ENCODE results near the gene S100A14.
A peak's percentile ranks its signal among the peaks of the same experiment; 100 is the strongest.

The S100A14 gene

DNA sequence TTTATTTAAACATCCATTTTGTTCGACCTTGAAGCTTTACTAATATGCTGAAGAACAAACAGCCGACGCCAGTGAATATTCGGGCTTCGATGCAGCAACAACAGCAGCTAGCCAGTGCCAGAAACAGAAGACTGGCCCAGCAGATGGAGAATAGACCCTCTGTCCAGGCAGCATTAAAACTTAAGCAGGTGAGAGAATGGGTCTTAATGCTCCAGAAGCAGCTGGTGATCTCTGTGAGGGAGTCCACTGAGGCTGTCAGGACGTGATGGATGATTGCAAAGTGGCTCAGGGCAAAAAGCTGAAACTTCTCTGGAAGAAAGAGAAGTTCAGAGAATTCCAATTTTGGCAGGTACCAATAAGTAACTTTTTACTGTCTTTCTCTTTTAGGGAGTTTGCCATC is 22.1 kb upstream of the S100A14 start:
- H2BK120ac ChIP-seq (ENCODE audit: low read depth, low read length) = no peak overlapping the region
- peaks cover 31% of the 10 kb centered on the region for H3K79me2 ChIP-seq (ENCODE audit: control insufficient read depth, insufficient read depth, low read length)
- no peak overlapping the region for H3K4me3 ChIP-seq (ENCODE audit: low read length)
- no peaks in the 10 kb centered on the region for H3K27me3 ChIP-seq (ENCODE audit: insufficient read depth, low read length, poor library complexity)
- no peak overlapping the region for H4K8ac ChIP-seq (ENCODE audit: low read depth, low read length)
- H2BK5ac ChIP-seq (ENCODE audit: low read length) = no peak overlapping the region
- H3K18ac ChIP-seq (ENCODE audit: low read length) = no peak overlapping the region
- H3K23ac ChIP-seq (ENCODE audit: low read length) = no peak overlapping the region
- H2AK5ac ChIP-seq (ENCODE audit: low read length) = no peak overlapping the region
- no peak overlapping the region for H3K27ac ChIP-seq (ENCODE audit: low read depth, low read length)
- H2BK15ac ChIP-seq (replicated peaks; ENCODE audit: low read depth) = no peak overlapping the region
- H4K5ac ChIP-seq (ENCODE audit: low read length) = no peak overlapping the region
- no peak for DNase-seq
- H3K4ac ChIP-seq (ENCODE audit: low read depth, low read length) = no peak overlapping the region
- no peak overlapping the region for H3K9ac ChIP-seq (ENCODE audit: low read length)
- no peak overlapping the region for H3K56ac ChIP-seq (ENCODE audit: low read length)
- peaks cover 24% of the 10 kb centered on the region for H3K79me1 ChIP-seq (ENCODE audit: low read length)
- H3K4me2 ChIP-seq (ENCODE audit: low read length) = no peak overlapping the region
- H3K36me3 ChIP-seq (ENCODE audit: control insufficient read depth, insufficient read depth, low read length) = peaks cover 31% of the 10 kb centered on the region
- WGBS (ENCODE audit: extremely low coverage, insufficient coverage, low lambda C conversion rate) = no CpG with 5 or more reads among the region's 6 CpGs
- no peaks in the 10 kb centered on the region for H3K4me1 ChIP-seq (ENCODE audit: control insufficient read depth, low read depth, low read length)

DNA sequence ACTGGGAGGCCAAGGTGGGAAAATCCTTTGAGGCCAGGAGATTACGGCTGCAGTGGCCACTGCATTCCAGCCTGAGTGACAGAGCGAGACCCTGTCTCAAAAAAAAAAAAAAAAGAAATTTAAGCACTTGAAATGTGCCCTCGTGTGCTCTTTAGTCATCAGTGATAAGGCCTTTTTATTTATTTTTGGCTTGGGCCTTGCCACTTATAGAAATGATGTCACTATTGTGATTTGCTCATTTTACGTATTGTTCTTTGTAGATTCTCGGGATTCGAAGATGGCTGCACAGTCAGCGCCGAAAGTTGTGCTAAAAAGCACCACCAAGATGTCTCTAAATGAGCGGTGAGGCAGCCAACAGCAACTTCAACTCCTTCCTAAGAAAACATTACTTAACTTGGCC is 20.2 kb upstream of the S100A14 start:
- no CpG with 5 or more reads among the region's 9 CpGs for WGBS (ENCODE audit: extremely low coverage, insufficient coverage, low lambda C conversion rate)
- H3K36me3 ChIP-seq (ENCODE audit: control insufficient read depth, insufficient read depth, low read length) = peaks cover 21% of the 10 kb centered on the region

DNA sequence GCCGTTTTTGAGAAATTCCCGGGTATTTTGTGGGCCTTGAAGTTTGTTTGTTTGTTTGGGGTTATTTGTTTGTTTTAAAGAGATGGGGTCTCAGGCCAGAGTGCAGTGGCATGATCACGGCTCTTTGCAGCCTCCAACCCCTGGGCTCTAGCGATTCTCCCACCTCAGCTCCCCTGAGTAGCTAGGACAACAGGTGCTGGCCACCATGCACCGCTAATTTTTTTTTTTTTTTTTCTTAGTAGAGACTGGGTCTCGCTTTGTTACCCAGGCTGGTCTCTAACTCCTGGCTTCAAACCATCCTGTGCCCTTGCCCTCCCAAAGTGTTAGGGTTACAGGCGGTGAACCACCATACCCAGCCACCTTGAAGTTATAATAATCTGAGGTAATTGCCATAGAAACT is 19.7 kb upstream of the S100A14 start:
- Histone ChIP-seq H3K4me1 (ENCODE audit: control insufficient read depth, low read depth, low read length) (no peaks in the 10 kb centered on the region), H4K5ac (ENCODE audit: low read length) (no peak overlapping the region), H3K56ac (ENCODE audit: low read length) (peak overlapping the region; percentile 40), H3K4me2 (ENCODE audit: low read length) (no peak overlapping the region), H2AK5ac (ENCODE audit: low read length) (no peak overlapping the region), H3K79me2 (ENCODE audit: control insufficient read depth, insufficient read depth, low read length) (peaks cover 31% of the 10 kb centered on the region), H3K4me3 (ENCODE audit: low read length) (no peak overlapping the region), H3K79me1 (ENCODE audit: low read length) (peaks cover 15% of the 10 kb centered on the region), H3K18ac (ENCODE audit: low read length) (no peak overlapping the region), H2BK5ac (ENCODE audit: low read length) (no peak overlapping the region), H2BK15ac (replicated peaks; ENCODE audit: low read depth) (no peak overlapping the region), H4K8ac (ENCODE audit: low read depth, low read length) (no peak overlapping the region), H2BK120ac (ENCODE audit: low read depth, low read length) (no peak overlapping the region), H3K36me3 (ENCODE audit: control insufficient read depth, insufficient read depth, low read length) (peaks cover 17% of the 10 kb centered on the region), H3K23ac (ENCODE audit: low read length) (no peak overlapping the region), H3K4ac (ENCODE audit: low read depth, low read length) (no peak overlapping the region), H3K9ac (ENCODE audit: low read length) (no peak overlapping the region), H3K27me3 (ENCODE audit: insufficient read depth, low read length, poor library complexity) (no peaks in the 10 kb centered on the region), H3K27ac (ENCODE audit: low read depth, low read length) (no peak overlapping the region)
- DNase-seq = no peak
- WGBS (ENCODE audit: extremely low coverage, insufficient coverage, low lambda C conversion rate) = no CpG with 5 or more reads among the region's 7 CpGs

More for the DNA sequence above, 20.2 kb upstream of the S100A14 start:
- Histone ChIP-seq H2AK5ac (ENCODE audit: low read length) (no peak overlapping the region), H3K4me3 (ENCODE audit: low read length) (no peak overlapping the region), H3K4ac (ENCODE audit: low read depth, low read length) (no peak overlapping the region), H3K4me2 (ENCODE audit: low read length) (no peak overlapping the region), H4K5ac (ENCODE audit: low read length) (no peak overlapping the region), H3K18ac (ENCODE audit: low read length) (no peak overlapping the region), H2BK15ac (replicated peaks; ENCODE audit: low read depth) (no peak overlapping the region), H3K27ac (ENCODE audit: low read depth, low read length) (no peak overlapping the region), H3K23ac (ENCODE audit: low read length) (no peak overlapping the region), H2BK5ac (ENCODE audit: low read length) (no peak overlapping the region), H3K79me1 (ENCODE audit: low read length) (peaks cover 17% of the 10 kb centered on the region), H3K9ac (ENCODE audit: low read length) (no peak overlapping the region), H3K79me2 (ENCODE audit: control insufficient read depth, insufficient read depth, low read length) (peaks cover 31% of the 10 kb centered on the region), H4K8ac (ENCODE audit: low read depth, low read length) (no peak overlapping the region), H3K56ac (ENCODE audit: low read length) (no peak overlapping the region), H2BK120ac (ENCODE audit: low read depth, low read length) (no peak overlapping the region), H3K4me1 (ENCODE audit: control insufficient read depth, low read depth, low read length) (no peaks in the 10 kb centered on the region), H3K27me3 (ENCODE audit: insufficient read depth, low read length, poor library complexity) (no peaks in the 10 kb centered on the region)
- no peak for DNase-seq

DNA sequence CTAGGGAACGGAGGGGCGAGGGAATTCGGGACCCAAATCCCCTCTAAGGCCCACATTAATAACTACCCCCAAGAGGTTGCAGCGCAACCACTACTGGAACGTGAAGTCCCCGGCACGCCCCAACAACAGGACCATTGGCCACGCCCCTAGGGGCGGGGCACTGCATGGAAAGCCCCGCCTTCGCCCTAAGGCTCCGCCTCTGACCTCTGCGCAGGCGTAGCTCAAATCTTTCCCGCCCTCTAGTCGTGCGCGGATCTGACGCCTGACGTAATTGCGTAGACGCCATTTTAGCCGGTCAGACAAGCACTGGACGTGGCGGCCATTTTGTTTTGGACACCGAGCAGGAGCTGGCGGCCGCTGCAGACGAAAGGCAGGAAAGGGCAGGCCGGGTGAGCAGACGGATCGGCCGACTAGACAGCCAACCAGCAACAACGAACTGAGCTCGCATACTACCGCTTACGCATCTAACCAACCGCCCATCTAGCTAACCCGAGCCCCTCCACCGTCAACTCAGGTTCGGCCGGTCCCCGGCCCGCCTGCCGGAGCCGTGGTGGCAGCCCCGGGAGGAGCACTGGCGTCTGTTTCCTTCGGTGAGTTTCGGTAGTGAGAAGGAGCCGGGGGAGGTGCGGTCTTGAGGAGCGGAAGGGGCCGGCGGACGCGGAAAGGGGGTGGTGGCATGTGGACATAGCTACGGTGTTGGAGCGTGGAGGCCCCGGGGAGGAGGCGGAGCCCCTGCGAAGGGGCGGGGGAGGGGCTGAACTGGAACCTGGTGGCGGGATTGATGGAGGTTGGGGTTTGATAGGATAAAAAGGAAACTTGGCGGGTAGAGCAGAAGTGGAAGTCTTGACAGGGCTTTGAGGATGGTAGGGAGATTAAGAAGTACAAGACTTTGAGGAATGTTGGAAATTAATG is 17.9 kb upstream of the S100A14 start, which contains the start of gene CHTOP:
CHTOP (plus strand) TSS at position 313 of the 912 bp plus-strand sequence. CDS start 2,523 bp downstream, outside the sequence.
- peak within 1 kb of the TSS; percentile 92 for H3K4me3 ChIP-seq (ENCODE audit: low read length)
- peak within 1 kb of the TSS; percentile 45 for H3K4me2 ChIP-seq (ENCODE audit: low read length)
- peak within 1 kb of the TSS; percentile 50 for H2BK120ac ChIP-seq (ENCODE audit: low read depth, low read length)
- H3K18ac ChIP-seq (ENCODE audit: low read length) = peak within 1 kb of the TSS; percentile 91
- peak within 1 kb of the TSS; percentile 88 for H4K8ac ChIP-seq (ENCODE audit: low read depth, low read length)
- H3K79me1 ChIP-seq (ENCODE audit: low read length) = peaks cover 12% of the 10 kb centered on the region
- H3K27ac ChIP-seq (ENCODE audit: low read depth, low read length) = peak within 1 kb of the TSS; percentile 100
- peaks cover 31% of the 10 kb centered on the region for H3K79me2 ChIP-seq (ENCODE audit: control insufficient read depth, insufficient read depth, low read length)
- no peak within 1 kb of the TSS for H2AK5ac ChIP-seq (ENCODE audit: low read length)
- H2BK5ac ChIP-seq (ENCODE audit: low read length) = peak within 1 kb of the TSS; percentile 98
- H3K23ac ChIP-seq (ENCODE audit: low read length) = peak within 1 kb of the TSS; percentile 97
- H3K4ac ChIP-seq (ENCODE audit: low read depth, low read length) = peak within 1 kb of the TSS; percentile 94
- peak within 1 kb of the TSS; percentile 99 for H3K56ac ChIP-seq (ENCODE audit: low read length)
- peak within 1 kb of the TSS; percentile 44 for H4K5ac ChIP-seq (ENCODE audit: low read length)
- no peaks in the 10 kb centered on the region for H3K4me1 ChIP-seq (ENCODE audit: control insufficient read depth, low read depth, low read length)
- H3K9ac ChIP-seq (ENCODE audit: low read length) = peak within 1 kb of the TSS; percentile 99
- no peak within 1 kb of the TSS for H2BK15ac ChIP-seq (replicated peaks; ENCODE audit: low read depth)
- peak; percentile 99 for DNase-seq
- H3K36me3 ChIP-seq (ENCODE audit: control insufficient read depth, insufficient read depth, low read length) = peaks cover 12% of the 10 kb centered on the region
- no peaks in the 10 kb centered on the region for H3K27me3 ChIP-seq (ENCODE audit: insufficient read depth, low read length, poor library complexity)
- no CpG with 5 or more reads among the region's 65 CpGs for WGBS (ENCODE audit: extremely low coverage, insufficient coverage, low lambda C conversion rate)

DNA sequence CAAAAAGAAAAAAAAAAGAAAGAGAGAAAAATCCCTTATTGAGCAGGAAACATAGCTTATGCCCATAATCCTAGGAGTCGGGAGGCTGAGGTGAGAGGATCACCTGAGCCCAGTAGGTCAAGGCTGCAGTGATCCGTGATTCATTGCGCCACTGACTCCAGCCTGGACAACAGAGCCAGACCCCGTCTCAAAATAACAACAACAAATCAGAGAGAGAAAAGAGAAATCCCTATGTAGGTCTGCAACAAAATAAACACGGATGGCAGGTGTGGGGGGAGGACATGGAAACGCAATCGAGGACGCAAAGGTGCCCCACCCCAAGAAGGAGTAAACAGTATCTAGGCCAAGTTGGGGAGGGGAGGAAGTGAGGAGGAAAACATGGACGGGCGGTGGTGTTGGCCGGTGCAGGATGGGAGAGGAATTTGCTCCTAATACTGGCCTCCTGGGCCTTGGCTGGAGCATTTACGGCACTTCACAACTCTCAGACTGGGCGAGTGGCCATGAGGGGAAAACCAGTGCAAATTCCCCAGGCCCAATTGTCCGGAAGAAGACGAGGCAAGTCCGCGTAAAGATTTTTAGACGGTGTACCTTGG is 17.1 kb upstream of the S100A14 start:
- no peak for DNase-seq
- Histone ChIP-seq H4K8ac (ENCODE audit: low read depth, low read length) (no peak overlapping the region), H3K9ac (ENCODE audit: low read length) (peak overlapping the region; percentile 47), H2BK5ac (ENCODE audit: low read length) (no peak overlapping the region), H3K4me1 (ENCODE audit: control insufficient read depth, low read depth, low read length) (no peaks in the 10 kb centered on the region), H2BK120ac (ENCODE audit: low read depth, low read length) (no peak overlapping the region), H3K36me3 (ENCODE audit: control insufficient read depth, insufficient read depth, low read length) (peaks cover 11% of the 10 kb centered on the region), H3K18ac (ENCODE audit: low read length) (no peak overlapping the region), H3K56ac (ENCODE audit: low read length) (peak overlapping the region; percentile 77), H3K4me2 (ENCODE audit: low read length) (peak overlapping the region; percentile 33), H3K79me1 (ENCODE audit: low read length) (peaks cover 12% of the 10 kb centered on the region), H2AK5ac (ENCODE audit: low read length) (no peak overlapping the region), H3K23ac (ENCODE audit: low read length) (no peak overlapping the region), H4K5ac (ENCODE audit: low read length) (peak overlapping the region; percentile 44), H3K4me3 (ENCODE audit: low read length) (peak overlapping the region; percentile 3), H3K27ac (ENCODE audit: low read depth, low read length) (no peak overlapping the region), H3K79me2 (ENCODE audit: control insufficient read depth, insufficient read depth, low read length) (peaks cover 31% of the 10 kb centered on the region), H3K27me3 (ENCODE audit: insufficient read depth, low read length, poor library complexity) (no peaks in the 10 kb centered on the region), H3K4ac (ENCODE audit: low read depth, low read length) (no peak overlapping the region), H2BK15ac (replicated peaks; ENCODE audit: low read depth) (no peak overlapping the region)
- WGBS (ENCODE audit: extremely low coverage, insufficient coverage, low lambda C conversion rate) = no CpG with 5 or more reads among the region's 18 CpGs
